Measurements from ENCODE around the gene HSD11B2.

The HSD11B2 gene

GRCh38 chr16:67424261-67424615 is 6.7 kb upstream of the HSD11B2 start:
- TF ChIP-seq CTCF (IDR thresholded peaks at IDR 0.05): no peak

- no peak for TF ChIP-seq CTCF (IDR thresholded peaks at IDR 0.05)
Measured at GRCh38 chr16:67425061-67425460, 5.9 kb upstream of the HSD11B2 start.

GRCh38 chr16:67425580-67425979 is 5.3 kb upstream of the HSD11B2 start:
- TF ChIP-seq CTCF (IDR thresholded peaks at IDR 0.05): no peak

- TF ChIP-seq CTCF (IDR thresholded peaks at IDR 0.05): no peak
Measured at GRCh38 chr16:67426022-67426421, 4.9 kb upstream of the HSD11B2 start.

- TF ChIP-seq CTCF (IDR thresholded peaks at IDR 0.05): no peak
Measured at GRCh38 chr16:67426950-67427349, 4.0 kb upstream of the HSD11B2 start.

GRCh38 chr16:67428146-67428731 is 2.7 kb upstream of the HSD11B2 start:
- peak; percentile 90 for TF ChIP-seq CTCF (IDR thresholded peaks at IDR 0.05)

GRCh38 chr16:67429053-67429798 is 1.7 kb upstream of the HSD11B2 start:
- TF ChIP-seq CTCF (IDR thresholded peaks at IDR 0.05): no peak
